Vagina (tissue), 2 donors: ENCODE data around the gene NDUFV1.

Experiments used
- CTCF ChIP-seq, 3 experiments: fragments of 450-650 bp in 2 of 3; fragments of 200-600 bp in 1 of 3; sonication (generic) in 1 of 3; IDR thresholded peaks; one replicate each; pipeline ENCODE4 v1.5.1; 2017 to 2019; ENCODE audit warnings: antibody characterized with exemption in 3 of 3, mild to moderate bottlenecking in 2 of 3, moderate library complexity in 2 of 3
- POLR2A ChIP-seq, 2 donors: fragments of 450-650 bp; IDR thresholded peaks; one replicate each; pipeline ENCODE4 v1.6.1; 2017; ENCODE audit warnings: antibody characterized with exemption in 2 of 2, mild to moderate bottlenecking in 2 of 2, moderate library complexity in 2 of 2

GRCh38 chr11:67627812-67628624 lies 21.3 kb downstream of the NDUFV1 start:
- TF ChIP-seq CTCF (IDR thresholded peaks at IDR 0.05) (no peak), POLR2A (IDR thresholded peaks at IDR 0.05) (no peak)
